Psoas muscle (tissue), 8 donors: Measurements from ENCODE around the gene ASIC4. TPM values are rescaled to one million over a fixed set of nuclear protein-coding genes. Genes with fewer than 3 reads are reported as not detected.
A peak's percentile ranks its signal among the peaks of the same experiment; 100 is the strongest.

Experiments
- ATAC-seq, 4 donors: fragments of 200-7000 bp; cut with Tn5 transposase; one replicate each; pipeline ENCODE4 v1.9.1; 2020; ENCODE audit warnings: moderate library complexity in 3 of 4, mild to moderate bottlenecking in 2 of 4
- DNase-seq, 2 donors: peaks; one replicate each; pipeline ENCODE4 v3.0.0-alpha.2; 2020
- H3K27ac ChIP-seq: fragments of 200-600 bp; one replicate; pipeline ENCODE4 v1.8.0; 2022
- H3K27me3 ChIP-seq, 3 donors: fragments of 200-600 bp in 1 of 3; one replicate each; pipeline versions ENCODE4 v1.6.1 to v1.8.0; 2013 to 2022; ENCODE audit warnings: low read length in 2 of 3, mild to moderate bottlenecking in 2 of 3, moderate library complexity in 1 of 3; ENCODE audit not compliant: insufficient read depth in 3 of 3
- H3K36me3 ChIP-seq, 2 donors: fragments of 200-600 bp in 1 of 2; one replicate each; pipeline versions ENCODE4 v1.6.1 to v1.8.0; 2013 to 2022; ENCODE audit warnings: low read depth in 1 of 2, mild to moderate bottlenecking in 1 of 2, moderate library complexity in 1 of 2; ENCODE audit not compliant: insufficient read depth in 1 of 2
- H3K4me1 ChIP-seq: fragments of 200-600 bp; one replicate; pipeline ENCODE4 v1.8.0; 2022
- H3K4me3 ChIP-seq: fragments of 200-600 bp; one replicate; pipeline ENCODE4 v1.8.0; 2022; ENCODE audit warnings: mild to moderate bottlenecking
- H3K9me3 ChIP-seq: fragments of 200-600 bp; one replicate; pipeline ENCODE4 v1.8.0; 2022
- WGBS, 3 donors: extraction: QIAGEN DNeasy Blood & Tissue Kit; methylation state at CpG; one replicate each; pipeline versions ENCODE4 v1.1.6 to v1.1.7; 2013; 5-methylcytosine and 5-hydroxymethylcytosine counted together
- intact Hi-C, 2 donors: fragments of 100-400 bp; cut with DNase I; formaldehyde crosslinking; loops; one replicate each; pipeline versions ENCODE4 v1.11.0 to v1.14.2; 2022
- polyA plus RNA-seq, 3 donors: library from polyadenylated mRNA; stranded (reverse); fragments of 200-250 nt; gene quantifications; one replicate each; pipeline ENCODE4 v1.2.3, GENCODE V29; 2013
- total RNA-seq, 4 donors: library from RNA; stranded (reverse); fragmentation: NEBNext Ultra II Directional in 2 of 4; extraction: Animal tissue kit (Norgen Biotek cat#: 25700) in 2 of 4; gene quantifications; one replicate each; pipeline versions ENCODE4 v1.2.1 to v1.2.4, GENCODE V29; 2021 to 2023
- TF ChIP-seq, protein P1 (sequence below): fragments of 200-600 bp; IDR thresholded peaks from one replicate; pipeline ENCODE4 v1.8.0; 2022; ENCODE audit warnings: antibody characterized with exemption
- donor health status: healthy with polysubstance abuse.
- donor health status: DM: no; HTN: no; CAD: no; lungs with moderate emphysema.
- donor health status: Bipolar disorder and iron deficiency.
- donor health status: healthy.
- donor health status: DM: yes; HTN: yes; CAD: no.
- donor health status: DM: no; HTN: no; CAD: no.
- donor health status: DM: no; HTN: no; CAD: no.
- donor health status: DM: yes; HTN: yes; CAD: no.

ASIC4 gene
- total and polyA plus RNA-seq, 7 donors, result 0.03 to 0.34 (median 0.26) TPM; not detected in 3

DNA sequence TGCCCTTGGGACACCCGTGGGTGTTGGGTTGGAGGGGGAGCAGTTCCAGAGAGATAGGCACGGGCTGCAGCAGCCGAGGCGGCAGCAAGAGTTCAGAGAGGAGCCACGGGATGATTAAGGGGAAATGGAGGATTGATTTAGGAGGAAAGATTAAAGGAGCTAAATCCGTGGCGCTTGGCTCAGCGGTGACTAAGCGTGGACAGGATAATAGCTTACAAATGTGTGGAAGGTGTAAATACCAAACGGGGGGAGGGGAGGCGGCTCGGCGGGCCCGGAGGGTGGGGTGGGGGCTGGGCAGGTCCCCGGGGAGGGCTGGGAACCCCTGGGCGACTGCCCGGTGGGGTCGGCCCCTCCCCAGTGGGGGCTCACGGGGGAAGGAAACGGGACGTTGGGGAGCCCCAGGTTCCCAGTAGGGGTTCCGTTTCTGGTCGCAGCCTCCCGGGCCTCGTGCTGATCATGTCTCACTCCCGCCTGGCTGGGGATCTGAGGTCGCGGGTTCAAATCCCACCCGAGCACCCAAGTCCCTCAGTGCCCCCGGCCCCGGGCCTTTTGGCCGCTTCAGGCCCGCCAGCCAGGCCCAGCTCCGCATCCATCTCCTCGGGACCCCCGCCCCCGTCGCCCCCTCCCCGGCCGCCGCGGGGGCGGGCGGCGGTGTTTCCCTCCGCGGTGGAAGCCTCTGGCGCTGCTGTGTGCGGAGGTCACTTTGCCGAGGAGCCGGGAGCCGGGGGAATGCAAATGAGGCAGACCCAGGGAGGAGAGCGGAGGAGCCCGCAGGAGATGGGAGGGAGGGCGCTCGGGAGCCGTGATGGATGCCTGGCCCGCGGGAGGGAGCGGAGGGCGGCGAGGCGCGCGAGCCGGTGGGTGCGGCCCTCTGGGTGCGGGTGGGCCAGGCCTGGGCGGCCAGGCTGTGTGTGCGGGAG, 8.1 kb downstream of the ASIC4 start:
- Histone ChIP-seq H3K27me3 (peaks cover 0 to 29% (median 10%) of the 10 kb centered on the region in 3 donors), H3K9me3 (no peaks in the 10 kb centered on the region), H3K27ac (no peak overlapping the region), H3K36me3 (no peaks in the 10 kb centered on the region), H3K4me1 (no peaks in the 10 kb centered on the region), H3K4me3 (peak overlapping the region; percentile 34)
- DNase-seq, result no peak
- WGBS, 3 donors, result 11 to 17% (median 15%) methylated on average over 27 to 70 of the region's 70 CpGs
- TF ChIP-seq, protein P1, sequence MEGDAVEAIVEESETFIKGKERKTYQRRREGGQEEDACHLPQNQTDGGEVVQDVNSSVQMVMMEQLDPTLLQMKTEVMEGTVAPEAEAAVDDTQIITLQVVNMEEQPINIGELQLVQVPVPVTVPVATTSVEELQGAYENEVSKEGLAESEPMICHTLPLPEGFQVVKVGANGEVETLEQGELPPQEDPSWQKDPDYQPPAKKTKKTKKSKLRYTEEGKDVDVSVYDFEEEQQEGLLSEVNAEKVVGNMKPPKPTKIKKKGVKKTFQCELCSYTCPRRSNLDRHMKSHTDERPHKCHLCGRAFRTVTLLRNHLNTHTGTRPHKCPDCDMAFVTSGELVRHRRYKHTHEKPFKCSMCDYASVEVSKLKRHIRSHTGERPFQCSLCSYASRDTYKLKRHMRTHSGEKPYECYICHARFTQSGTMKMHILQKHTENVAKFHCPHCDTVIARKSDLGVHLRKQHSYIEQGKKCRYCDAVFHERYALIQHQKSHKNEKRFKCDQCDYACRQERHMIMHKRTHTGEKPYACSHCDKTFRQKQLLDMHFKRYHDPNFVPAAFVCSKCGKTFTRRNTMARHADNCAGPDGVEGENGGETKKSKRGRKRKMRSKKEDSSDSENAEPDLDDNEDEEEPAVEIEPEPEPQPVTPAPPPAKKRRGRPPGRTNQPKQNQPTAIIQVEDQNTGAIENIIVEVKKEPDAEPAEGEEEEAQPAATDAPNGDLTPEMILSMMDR, result no peak
- intact Hi-C loops, result loop anchor here in 1 of 2 donors (5.0 kb wide), 1 partner anchor 55 kb away; no protein-coding TSS in a partner anchor
- ATAC-seq, result peak in 3 of 4 donors; percentile 41 to 63 (median 45)

DNA sequence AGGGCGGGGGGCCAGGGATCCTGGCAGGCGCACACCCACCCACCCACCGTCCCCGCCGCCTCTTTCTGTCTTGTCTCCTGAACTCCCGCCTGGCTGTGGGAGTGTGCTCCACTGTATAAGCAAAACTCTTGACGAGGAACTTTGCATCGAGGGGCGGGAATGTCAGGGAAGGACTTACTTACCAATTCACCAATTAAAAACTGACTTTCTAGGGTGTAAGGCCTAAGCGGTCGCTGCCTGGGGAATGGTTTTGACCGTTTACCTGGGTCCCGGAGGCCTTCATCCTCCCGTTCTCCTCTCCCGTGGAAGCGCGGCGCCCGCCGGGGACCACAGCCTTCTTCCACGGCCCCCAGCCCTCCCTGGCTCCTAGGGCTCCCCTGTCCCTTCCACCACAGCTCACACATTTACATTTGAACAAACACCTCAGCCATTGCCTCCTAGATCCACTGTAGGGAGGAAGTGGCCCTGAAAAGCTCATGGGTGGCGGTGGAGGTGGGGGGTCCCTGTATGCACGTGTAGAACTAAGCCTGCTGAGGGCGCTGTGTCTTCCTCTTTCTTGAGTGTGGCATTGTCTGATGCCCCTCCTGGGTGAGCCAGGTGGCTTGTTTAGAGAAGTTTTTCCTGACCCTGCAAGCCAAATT, 8.9 kb downstream of the ASIC4 start:
- Histone ChIP-seq H3K4me1 (no peaks in the 10 kb centered on the region), H3K36me3 (no peaks in the 10 kb centered on the region), H3K4me3 (peak overlapping the region; percentile 34), H3K27ac (no peak overlapping the region), H3K9me3 (no peaks in the 10 kb centered on the region), H3K27me3 (peaks cover 0 to 29% (median 10%) of the 10 kb centered on the region in 3 donors)
- no peak for ATAC-seq
- WGBS, 3 donors, result 49 to 59% (median 54%) methylated on average over 24 of the region's 24 CpGs
- TF ChIP-seq, protein P1, result no peak
- intact Hi-C loops, result loop anchor here in 1 of 2 donors (5.0 kb wide), 1 partner anchor 56 kb away; no protein-coding TSS in a partner anchor
- no peak for DNase-seq

DNA sequence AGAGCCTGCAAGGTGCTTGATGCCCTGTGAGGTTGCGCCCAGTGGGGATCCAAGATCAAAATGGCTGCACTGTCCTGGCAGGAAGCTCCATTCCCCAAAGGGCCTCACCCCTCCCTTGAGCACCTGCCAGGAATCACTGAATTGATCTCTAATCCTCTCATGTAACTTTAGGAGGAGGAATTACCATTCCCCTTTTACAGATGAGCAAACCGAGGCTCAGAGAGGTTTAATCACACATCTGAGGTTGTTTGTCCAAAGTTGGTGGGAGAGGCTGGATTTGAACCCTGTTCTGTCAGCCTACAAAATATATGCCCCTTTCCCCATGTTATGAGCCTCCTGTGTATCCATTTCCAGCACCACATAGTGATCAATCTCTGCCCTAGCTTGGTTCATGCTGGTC, 10.5 kb downstream of the ASIC4 start:
- TF ChIP-seq, protein P1, result no peak
- Histone ChIP-seq H3K9me3 (no peaks in the 10 kb centered on the region), H3K4me3 (no peak overlapping the region), H3K36me3 (no peaks in the 10 kb centered on the region), H3K27me3 (peaks cover 0 to 41% (median 10%) of the 10 kb centered on the region in 3 donors), H3K4me1 (no peaks in the 10 kb centered on the region), H3K27ac (no peak overlapping the region)
- DNase-seq (no peak), ATAC-seq (no peak)
- 91 to 95% (median 94%) methylated on average over 2 of the region's 2 CpGs for WGBS, 3 donors
- intact Hi-C loops, result loop anchor here (5.0 kb wide), 2 partner anchors 48 to 58 kb away; no protein-coding TSS in a partner anchor

DNA sequence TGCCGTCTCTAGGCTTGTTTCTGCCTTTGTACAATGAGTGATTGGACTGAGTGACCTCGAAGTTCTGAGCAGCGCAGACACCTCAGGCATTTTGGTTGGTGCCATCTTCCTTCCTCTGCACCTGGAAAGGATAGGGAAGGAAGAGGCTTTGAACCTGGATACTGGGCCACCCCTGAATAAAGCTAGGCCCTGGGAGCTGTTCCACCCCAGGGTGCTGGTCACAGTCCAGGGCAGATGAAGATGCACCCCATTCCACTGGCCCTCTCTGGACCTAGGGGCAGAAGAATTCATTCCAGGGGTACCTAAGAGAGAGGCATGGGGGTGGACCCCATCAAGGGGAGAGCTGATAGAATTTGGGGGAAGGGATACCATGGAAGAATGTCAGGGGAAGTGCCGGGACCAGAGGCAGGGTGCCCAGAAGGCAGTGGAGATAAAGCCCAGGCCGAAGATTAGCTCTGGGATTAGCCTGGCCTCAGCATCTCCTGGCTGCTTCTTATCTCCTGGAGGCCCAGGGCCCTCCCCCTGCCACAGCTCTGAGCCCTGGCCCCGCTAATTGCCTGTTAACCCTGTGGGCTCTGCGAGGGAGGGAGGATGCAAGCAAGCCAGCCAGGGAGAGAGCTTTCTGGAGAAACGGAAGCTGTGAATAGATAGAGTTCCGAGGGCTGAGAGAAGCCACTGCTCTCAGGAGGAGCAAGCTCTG, 11.4 kb downstream of the ASIC4 start:
- 73 to 77% (median 77%) methylated on average over 9 of the region's 9 CpGs for WGBS, 3 donors
- no peak for ATAC-seq
- no peak overlapping the region for H3K27ac ChIP-seq
- no peaks in the 10 kb centered on the region for H3K36me3 ChIP-seq
- TF ChIP-seq, protein P1, result no peak
- peaks cover 0 to 41% (median 10%) of the 10 kb centered on the region in 3 donors for H3K27me3 ChIP-seq
- no peaks in the 10 kb centered on the region for H3K4me1 ChIP-seq
- no peaks in the 10 kb centered on the region for H3K9me3 ChIP-seq
- intact Hi-C loops, result loop anchor here in 1 of 2 donors (5.0 kb wide), 1 partner anchor 48 kb away; no protein-coding TSS in a partner anchor
- H3K4me3 ChIP-seq, result no peak overlapping the region
- DNase-seq, result no peak
